Choroid plexus epithelial cell (primary cell): ENCODE results near the gene PRAME.

Source experiments
- DNase-seq: peaks from one replicate; pipeline ENCODE4 v3.0.0-alpha.2; 2010; ENCODE audit warnings: low read depth
- H3K4me3 ChIP-seq: 2 replicates; pipeline ENCODE4 v1.5.1; 2011; ENCODE audit warnings: low read depth, mild to moderate bottlenecking, control low read depth, low read length, moderate library complexity
- TF ChIP-seq, protein P1 (sequence below): conservative IDR thresholded peaks from 2 replicates; pipeline ENCODE4 v1.5.1; 2011; ENCODE audit warnings: low read depth, mild to moderate bottlenecking, control low read depth, inconsistent platforms, low read length, moderate library complexity

Gene PRAME

DNA sequence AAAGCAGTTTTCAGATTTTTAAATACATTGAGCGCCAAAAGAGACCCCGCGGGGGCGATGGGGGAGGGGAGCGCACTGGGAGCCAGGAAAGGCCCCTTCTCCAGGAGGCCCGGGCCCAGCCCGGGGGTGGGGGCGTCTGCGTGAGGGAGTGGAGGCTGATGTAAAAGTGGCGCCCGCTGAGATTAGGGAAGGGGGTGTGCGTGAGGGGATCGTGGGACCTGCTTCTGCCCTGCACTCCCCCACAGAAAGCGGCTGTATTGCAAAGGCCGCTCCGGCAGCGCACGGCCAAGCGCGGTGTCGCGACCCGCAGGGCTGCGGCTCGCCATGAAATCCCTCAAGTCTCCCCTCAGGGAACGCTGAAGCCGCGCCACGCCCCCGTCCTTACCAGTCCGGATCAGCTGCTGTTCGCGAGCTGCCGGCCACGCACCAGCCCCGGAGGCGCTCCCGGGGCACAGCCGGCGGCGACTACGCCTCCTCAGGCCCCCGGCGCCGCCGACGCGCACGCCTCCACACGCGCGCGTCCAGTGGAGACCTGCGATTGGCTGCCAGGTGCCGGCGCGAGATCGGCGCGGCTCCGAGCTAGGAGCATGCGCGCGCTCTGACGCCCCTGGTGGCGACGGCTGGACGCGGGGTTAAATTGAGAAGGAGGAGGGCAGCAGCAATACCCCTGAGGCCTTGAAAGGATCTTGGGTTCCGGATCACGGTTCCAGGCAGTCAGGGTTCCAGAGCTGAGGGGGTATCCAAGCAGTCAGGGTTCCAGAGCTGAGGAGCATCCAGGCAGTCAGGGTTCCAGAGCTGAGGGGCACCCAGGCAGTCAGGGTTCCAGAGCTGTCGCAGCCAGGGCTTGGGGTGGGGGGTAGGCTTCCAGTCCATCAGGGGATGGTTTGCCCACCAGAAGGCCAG lies 50.5 kb downstream of the PRAME start, which contains the start of gene ZNF280B:
ZNF280B (minus strand) TSS at position 469 of the 903 bp plus-strand sequence. CDS start 19,344 bp downstream, outside the sequence.
- H3K4me3 ChIP-seq = peak within 1 kb of the TSS; percentile 77
- peak; percentile 86 for DNase-seq
- TF ChIP-seq, protein P1, sequence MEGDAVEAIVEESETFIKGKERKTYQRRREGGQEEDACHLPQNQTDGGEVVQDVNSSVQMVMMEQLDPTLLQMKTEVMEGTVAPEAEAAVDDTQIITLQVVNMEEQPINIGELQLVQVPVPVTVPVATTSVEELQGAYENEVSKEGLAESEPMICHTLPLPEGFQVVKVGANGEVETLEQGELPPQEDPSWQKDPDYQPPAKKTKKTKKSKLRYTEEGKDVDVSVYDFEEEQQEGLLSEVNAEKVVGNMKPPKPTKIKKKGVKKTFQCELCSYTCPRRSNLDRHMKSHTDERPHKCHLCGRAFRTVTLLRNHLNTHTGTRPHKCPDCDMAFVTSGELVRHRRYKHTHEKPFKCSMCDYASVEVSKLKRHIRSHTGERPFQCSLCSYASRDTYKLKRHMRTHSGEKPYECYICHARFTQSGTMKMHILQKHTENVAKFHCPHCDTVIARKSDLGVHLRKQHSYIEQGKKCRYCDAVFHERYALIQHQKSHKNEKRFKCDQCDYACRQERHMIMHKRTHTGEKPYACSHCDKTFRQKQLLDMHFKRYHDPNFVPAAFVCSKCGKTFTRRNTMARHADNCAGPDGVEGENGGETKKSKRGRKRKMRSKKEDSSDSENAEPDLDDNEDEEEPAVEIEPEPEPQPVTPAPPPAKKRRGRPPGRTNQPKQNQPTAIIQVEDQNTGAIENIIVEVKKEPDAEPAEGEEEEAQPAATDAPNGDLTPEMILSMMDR = peak; percentile 59

DNA sequence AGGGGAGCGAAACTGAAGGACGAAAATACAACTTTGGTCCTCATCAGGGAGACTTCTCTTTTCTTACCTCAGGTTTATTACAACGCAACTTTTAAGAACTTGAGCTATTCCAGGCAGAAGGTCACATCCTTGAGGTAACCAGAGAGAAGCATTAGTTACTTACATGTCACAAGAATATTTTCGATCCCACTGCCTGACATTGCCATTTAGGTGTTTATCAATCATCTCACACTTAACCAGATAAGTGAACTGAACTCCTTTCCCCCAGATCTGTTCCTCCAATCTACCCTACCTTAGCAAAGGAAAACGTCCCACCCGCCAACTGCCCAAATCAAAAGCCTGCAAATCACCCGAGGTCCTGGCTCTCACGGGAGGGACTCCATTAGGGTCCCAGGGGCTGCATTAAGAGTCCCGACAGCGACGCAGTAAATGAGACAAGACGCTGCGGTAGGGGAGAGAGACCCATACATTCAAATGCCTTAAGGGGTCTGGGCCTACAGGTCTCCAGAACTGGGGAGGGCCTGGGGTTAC lies 51.3 kb downstream of the PRAME start:
- TF ChIP-seq, protein P1 = no peak
- peak overlapping the region; percentile 77 for H3K4me3 ChIP-seq
- DNase-seq = no peak

DNA sequence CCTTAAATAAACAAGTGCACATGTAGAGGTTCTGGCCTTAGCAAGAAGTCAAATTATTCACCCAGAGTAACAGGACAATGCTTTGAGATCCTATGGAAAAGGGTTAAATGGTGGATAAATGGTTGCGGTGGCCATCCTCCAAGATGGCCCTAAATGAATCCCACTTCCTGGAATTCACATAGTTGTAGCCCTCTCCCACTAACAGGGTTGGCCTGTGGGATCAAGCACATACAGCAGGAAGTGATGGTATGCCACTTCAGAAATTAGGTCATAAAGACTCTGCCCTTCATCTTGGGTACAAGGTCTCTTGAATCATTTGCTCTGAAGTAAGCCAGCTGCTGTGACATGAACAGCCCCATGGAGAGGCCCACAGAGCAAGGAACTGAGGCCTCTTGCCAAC lies 52.3 kb downstream of the PRAME start:
- no peak for DNase-seq
- H3K4me3 ChIP-seq = no peak overlapping the region
- TF ChIP-seq, protein P1 = no peak

DNA sequence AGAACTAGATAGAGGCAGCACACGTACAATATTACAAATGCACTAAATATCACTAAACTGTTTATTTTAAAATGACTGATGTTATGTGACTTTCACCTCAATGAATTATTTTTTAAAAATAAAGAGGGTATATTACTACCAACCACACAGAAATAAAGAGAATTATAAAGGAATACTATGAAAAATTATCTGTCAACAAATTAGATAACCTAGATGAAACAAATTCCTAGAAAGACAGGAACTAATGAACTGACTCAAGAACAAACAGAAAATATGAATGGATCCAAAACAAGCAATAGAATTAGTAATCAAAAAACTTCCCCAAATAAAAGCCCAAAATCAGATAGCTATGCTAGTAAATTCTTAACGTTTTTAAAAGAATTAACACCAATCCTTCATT lies 60.8 kb downstream of the PRAME start:
- TF ChIP-seq, protein P1 = no peak
- no peak for DNase-seq

More for the DNA sequence above, 60.8 kb downstream of the PRAME start:
- H3K4me3 ChIP-seq = no peak overlapping the region
